Measurements from ENCODE around the gene DNM3. TPM values are rescaled to one million over a fixed set of nuclear protein-coding genes. Genes with fewer than 3 reads are reported as not detected.

DNM3 gene
- total RNA-seq, 3 donors from 2014 or later (not counting 1 experiment from before 2014, with no cell fraction given), result 2.5 to 3.3 (median 2.8) TPM

GRCh38 chr1:172143384-172144055 lies 302.2 kb downstream of the DNM3 start:
- ATAC-seq (no peak), DNase-seq (no peak)
- Mint-ChIP-seq H3K9me3 (no peaks in the 10 kb centered on the region), H3K27ac (no peak overlapping the region), H3K36me3 (no peaks in the 10 kb centered on the region), H3K27me3 (ENCODE audit: low read depth in 2 of 2) (peaks cover 0 to 4% of the 10 kb centered on the region in 2 donors), H3K4me1 (peaks cover 0 to 10% of the 10 kb centered on the region in 2 donors), H3K4me3 (no peak overlapping the region)
- H3K27ac ChIP-seq (ENCODE audit: low read length), result no peak overlapping the region
- no peak overlapping the region for H3K4me3 ChIP-seq (ENCODE audit: low read length)
- H3K9me3 ChIP-seq (ENCODE audit: control insufficient read depth, insufficient read depth, low read length), result no peaks in the 10 kb centered on the region
- intact Hi-C loops (cut with micrococcal nuclease), result no loop called here
- 89% methylated on average over 3 of the region's 3 CpGs for WGBS (ENCODE audit: insufficient coverage)
- no peak for TF ChIP-seq CTCF (IDR thresholded peaks at IDR 0.05)
- H3K27me3 ChIP-seq (ENCODE audit: control insufficient read depth, insufficient read depth, low read length), result no peaks in the 10 kb centered on the region
- no peaks in the 10 kb centered on the region for H3K36me3 ChIP-seq (ENCODE audit: control insufficient read depth, insufficient read depth, low read length)
- H3K4me1 ChIP-seq (ENCODE audit: control insufficient read depth, insufficient read depth, low read length), result no peaks in the 10 kb centered on the region

DNA sequence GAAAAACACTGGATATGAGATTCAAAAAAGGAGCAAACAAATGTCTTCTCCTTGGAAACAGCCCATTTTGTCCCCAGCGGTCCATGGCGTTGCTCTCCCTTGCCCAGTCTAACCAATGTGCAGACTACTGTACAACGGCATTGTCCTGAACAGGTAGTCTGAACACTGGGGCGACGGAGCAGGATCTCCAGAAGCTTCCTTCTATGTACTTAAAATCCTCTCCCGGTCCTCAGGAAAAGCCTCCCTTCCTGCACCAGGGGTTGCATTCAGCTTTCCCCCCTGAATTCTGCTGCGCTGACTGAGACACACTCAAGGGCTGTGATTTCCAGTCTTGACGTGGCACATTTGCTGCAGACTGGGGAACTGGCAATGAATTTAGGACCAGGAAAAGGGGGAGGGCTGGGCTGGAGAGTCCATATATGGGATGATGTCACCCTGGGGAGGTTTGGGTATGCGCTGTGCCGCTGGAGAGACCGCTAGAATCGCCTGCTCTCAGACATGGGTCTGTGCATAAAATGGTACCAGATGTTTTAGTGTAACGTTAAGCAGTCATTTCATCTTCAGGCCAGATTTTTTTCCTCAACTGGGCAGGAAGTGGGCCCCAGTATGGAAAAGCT lies 303.3 kb downstream of the DNM3 start:
- H3K27me3 ChIP-seq (ENCODE audit: control insufficient read depth, insufficient read depth, low read length), result no peaks in the 10 kb centered on the region
- DNase-seq, result no peak
- Mint-ChIP-seq H3K27ac (no peak overlapping the region), H3K27me3 (ENCODE audit: low read depth in 2 of 2) (peaks cover 0 to 4% of the 10 kb centered on the region in 2 donors), H3K9me3 (no peaks in the 10 kb centered on the region), H3K36me3 (no peaks in the 10 kb centered on the region), H3K4me1 (peaks cover 0 to 10% of the 10 kb centered on the region in 2 donors), H3K4me3 (no peak overlapping the region)
- no peaks in the 10 kb centered on the region for H3K9me3 ChIP-seq (ENCODE audit: control insufficient read depth, insufficient read depth, low read length)
- intact Hi-C loops (cut with micrococcal nuclease), result no loop called here
- no peaks in the 10 kb centered on the region for H3K36me3 ChIP-seq (ENCODE audit: control insufficient read depth, insufficient read depth, low read length)
- WGBS (ENCODE audit: insufficient coverage), result 95% methylated on average over 13 of the region's 13 CpGs
- H3K4me3 ChIP-seq (ENCODE audit: low read length), result no peak overlapping the region
- no peak for ATAC-seq
- H3K4me1 ChIP-seq (ENCODE audit: control insufficient read depth, insufficient read depth, low read length), result no peaks in the 10 kb centered on the region
- H3K27ac ChIP-seq (ENCODE audit: low read length), result no peak overlapping the region
- TF ChIP-seq CTCF (IDR thresholded peaks at IDR 0.05), result no peak

DNA sequence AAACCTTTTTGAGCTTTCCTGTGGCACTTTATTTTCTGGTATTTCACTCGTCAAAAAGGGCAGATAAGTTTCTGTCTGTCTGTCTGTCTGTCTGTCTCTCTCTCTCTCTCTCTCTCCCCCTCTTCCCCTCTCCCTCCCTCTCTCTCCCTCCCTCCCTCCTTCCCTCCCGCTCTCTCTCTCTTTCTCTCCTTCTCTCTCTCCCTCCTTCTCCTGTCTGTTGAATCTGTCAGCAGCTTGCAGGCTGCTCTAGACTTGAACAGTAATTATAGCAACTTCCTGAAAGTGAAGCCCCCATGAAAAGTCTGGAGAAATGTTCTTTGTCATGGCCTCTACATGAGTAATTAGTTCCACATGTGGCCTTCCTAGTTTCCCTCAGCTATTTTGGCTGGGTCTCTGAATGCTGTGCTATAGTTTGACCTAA lies 303.9 kb downstream of the DNM3 start:
- DNase-seq (no peak), ATAC-seq (no peak)
- Histone ChIP-seq H3K4me1 (ENCODE audit: control insufficient read depth, insufficient read depth, low read length) (no peaks in the 10 kb centered on the region), H3K9me3 (ENCODE audit: control insufficient read depth, insufficient read depth, low read length) (no peaks in the 10 kb centered on the region), H3K27ac (ENCODE audit: low read length) (no peak overlapping the region), H3K4me3 (ENCODE audit: low read length) (no peak overlapping the region), H3K36me3 (ENCODE audit: control insufficient read depth, insufficient read depth, low read length) (no peaks in the 10 kb centered on the region), H3K27me3 (ENCODE audit: control insufficient read depth, insufficient read depth, low read length) (no peaks in the 10 kb centered on the region)
- Mint-ChIP-seq H3K27me3 (ENCODE audit: low read depth in 2 of 2) (peaks cover 0 to 4% of the 10 kb centered on the region in 2 donors), H3K4me1 (peaks cover 0 to 10% of the 10 kb centered on the region in 2 donors), H3K27ac (no peak overlapping the region), H3K4me3 (no peak overlapping the region), H3K36me3 (no peaks in the 10 kb centered on the region), H3K9me3 (no peaks in the 10 kb centered on the region)
- intact Hi-C loops (cut with micrococcal nuclease), result no loop called here
- TF ChIP-seq CTCF (IDR thresholded peaks at IDR 0.05), result no peak
- WGBS (ENCODE audit: insufficient coverage), result 48% methylated on average over 2 of the region's 2 CpGs
